ENCODE data around the gene U2AF1L4.

U2AF1L4 gene

GRCh38 chr19:35745328-35746086, at the start of gene U2AF1L4, which contains the start of gene PSENEN:
U2AF1L4 (minus strand) TSS chr19:35745418; CDS start chr19:35745391, 27 bp downstream.
PSENEN (plus strand) TSS chr19:35745651; CDS start chr19:35745931, 280 bp downstream.
- DNase-seq (ENCODE audit: extremely low read depth in 1 of 2, low read depth in 1 of 2), result peak; percentile 91 to 95

- no peak for DNase-seq (ENCODE audit: extremely low read depth in 1 of 2, low read depth in 1 of 2)
Observed at GRCh38 chr19:35793381-35794165, 48.4 kb upstream of the U2AF1L4 start.

GRCh38 chr19:35792888-35793287, 47.7 kb upstream of the U2AF1L4 start:
- no peak for DNase-seq (ENCODE audit: extremely low read depth in 1 of 2, low read depth in 1 of 2)

GRCh38 chr19:35792312-35792711, 47.1 kb upstream of the U2AF1L4 start:
- no peak for DNase-seq (ENCODE audit: extremely low read depth in 1 of 2, low read depth in 1 of 2)

GRCh38 chr19:35791814-35792279, 46.6 kb upstream of the U2AF1L4 start:
- no peak for DNase-seq (ENCODE audit: extremely low read depth in 1 of 2, low read depth in 1 of 2)

- DNase-seq (ENCODE audit: extremely low read depth in 1 of 2, low read depth in 1 of 2), result no peak
Observed at GRCh38 chr19:35790981-35791813, 46.0 kb upstream of the U2AF1L4 start.

- no peak for DNase-seq (ENCODE audit: extremely low read depth in 1 of 2, low read depth in 1 of 2)
Observed at GRCh38 chr19:35789978-35790944, 45.0 kb upstream of the U2AF1L4 start.

- DNase-seq (ENCODE audit: extremely low read depth in 1 of 2, low read depth in 1 of 2), result no peak
Observed at GRCh38 chr19:35789195-35789977, 44.2 kb upstream of the U2AF1L4 start.

- DNase-seq (ENCODE audit: extremely low read depth in 1 of 2, low read depth in 1 of 2), result no peak
Observed at GRCh38 chr19:35788205-35788960, 43.2 kb upstream of the U2AF1L4 start.

- no peak for DNase-seq (ENCODE audit: extremely low read depth in 1 of 2, low read depth in 1 of 2)
Observed at GRCh38 chr19:35787227-35787799, 42.1 kb upstream of the U2AF1L4 start.

GRCh38 chr19:35786299-35787160, 41.3 kb upstream of the U2AF1L4 start:
- DNase-seq (ENCODE audit: extremely low read depth in 1 of 2, low read depth in 1 of 2), result no peak

GRCh38 chr19:35785339-35785627, 40.1 kb upstream of the U2AF1L4 start:
- no peak for DNase-seq (ENCODE audit: extremely low read depth in 1 of 2, low read depth in 1 of 2)

GRCh38 chr19:35784503-35785338, 39.5 kb upstream of the U2AF1L4 start:
- no peak for DNase-seq (ENCODE audit: extremely low read depth in 1 of 2, low read depth in 1 of 2)

- DNase-seq (ENCODE audit: extremely low read depth in 1 of 2, low read depth in 1 of 2), result no peak
Observed at GRCh38 chr19:35783469-35784434, 38.5 kb upstream of the U2AF1L4 start.

GRCh38 chr19:35782589-35782988, 37.4 kb upstream of the U2AF1L4 start:
- DNase-seq (ENCODE audit: extremely low read depth in 1 of 2, low read depth in 1 of 2), result no peak
